ENCODE data around the gene CHGA. TPM values are rescaled to one million over a fixed set of nuclear protein-coding genes. Genes with fewer than 3 reads are reported as not detected.

CHGA gene
- total RNA-seq, 6 donors from 2014 or later, result 0.46 to 0.81 TPM; not detected in 4

GRCh38 chr14:92976268-92976667 lies 53.3 kb downstream of the CHGA start:
- ATAC-seq (ENCODE audit: low FRiP score in 2 of 2), result no peak
- WGBS, 2 donors, result 94 to 100% methylated on average over 2 of the region's 2 CpGs

GRCh38 chr14:92978229-92979021 lies 55.5 kb downstream of the CHGA start:
- Histone ChIP-seq H3K4me3 (no peak overlapping the region), H3K9me3 (peaks cover 6 to 25% (median 21%) of the 10 kb centered on the region in 4 donors), H3K27me3 (no peaks in the 10 kb centered on the region), H3K4me1 (peaks cover 0 to 3% (median 0%) of the 10 kb centered on the region in 4 donors), H3K36me3 (peaks cover 0 to 9% (median 2%) of the 10 kb centered on the region in 4 donors), H3K27ac (no peak overlapping the region)
- DNase-seq (no peak), ATAC-seq (ENCODE audit: low FRiP score in 2 of 2) (no peak)
- 82 to 92% methylated on average over 3 to 4 of the region's 4 CpGs for WGBS, 2 donors
- TF ChIP-seq, protein P1, sequence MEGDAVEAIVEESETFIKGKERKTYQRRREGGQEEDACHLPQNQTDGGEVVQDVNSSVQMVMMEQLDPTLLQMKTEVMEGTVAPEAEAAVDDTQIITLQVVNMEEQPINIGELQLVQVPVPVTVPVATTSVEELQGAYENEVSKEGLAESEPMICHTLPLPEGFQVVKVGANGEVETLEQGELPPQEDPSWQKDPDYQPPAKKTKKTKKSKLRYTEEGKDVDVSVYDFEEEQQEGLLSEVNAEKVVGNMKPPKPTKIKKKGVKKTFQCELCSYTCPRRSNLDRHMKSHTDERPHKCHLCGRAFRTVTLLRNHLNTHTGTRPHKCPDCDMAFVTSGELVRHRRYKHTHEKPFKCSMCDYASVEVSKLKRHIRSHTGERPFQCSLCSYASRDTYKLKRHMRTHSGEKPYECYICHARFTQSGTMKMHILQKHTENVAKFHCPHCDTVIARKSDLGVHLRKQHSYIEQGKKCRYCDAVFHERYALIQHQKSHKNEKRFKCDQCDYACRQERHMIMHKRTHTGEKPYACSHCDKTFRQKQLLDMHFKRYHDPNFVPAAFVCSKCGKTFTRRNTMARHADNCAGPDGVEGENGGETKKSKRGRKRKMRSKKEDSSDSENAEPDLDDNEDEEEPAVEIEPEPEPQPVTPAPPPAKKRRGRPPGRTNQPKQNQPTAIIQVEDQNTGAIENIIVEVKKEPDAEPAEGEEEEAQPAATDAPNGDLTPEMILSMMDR (IDR thresholded peaks at IDR 0.05), result no peak
- TF ChIP-seq POLR2AphosphoS5 (IDR thresholded peaks at IDR 0.05) (no peak), EP300 (IDR thresholded peaks at IDR 0.05) (no peak), POLR2A (IDR thresholded peaks at IDR 0.05) (no peak)

More at GRCh38 chr14:92976268-92976667, 53.3 kb downstream of the CHGA start:
- Histone ChIP-seq H3K4me3 (no peak overlapping the region), H3K36me3 (peaks cover 0 to 3% (median 0%) of the 10 kb centered on the region in 4 donors), H3K4me1 (peaks cover 0 to 10% (median 0%) of the 10 kb centered on the region in 4 donors), H3K27me3 (no peaks in the 10 kb centered on the region), H3K9me3 (peaks cover 6 to 25% (median 21%) of the 10 kb centered on the region in 4 donors), H3K27ac (no peak overlapping the region)
- DNase-seq, result no peak
- TF ChIP-seq POLR2AphosphoS5 (IDR thresholded peaks at IDR 0.05) (no peak), POLR2A (IDR thresholded peaks at IDR 0.05) (no peak), EP300 (IDR thresholded peaks at IDR 0.05) (no peak)
- TF ChIP-seq, protein P1 (IDR thresholded peaks at IDR 0.05), result no peak

- peaks cover 4 to 12% (median 8%) of the 10 kb centered on the region in 4 donors for H3K4me1 ChIP-seq
- no peak overlapping the region for H3K4me3 ChIP-seq
- TF ChIP-seq EP300 (IDR thresholded peaks at IDR 0.05) (no peak), POLR2A (IDR thresholded peaks at IDR 0.05) (no peak), POLR2AphosphoS5 (IDR thresholded peaks at IDR 0.05) (no peak)
- TF ChIP-seq, protein P1 (IDR thresholded peaks at IDR 0.05), result no peak
- 94 to 100% methylated on average over 4 of the region's 4 CpGs for WGBS, 2 donors
- ATAC-seq (ENCODE audit: low FRiP score in 2 of 2), result no peak
- DNase-seq, result no peak
- H3K9me3 ChIP-seq, result peaks cover 6 to 23% (median 17%) of the 10 kb centered on the region in 4 donors
- H3K27me3 ChIP-seq, result no peaks in the 10 kb centered on the region
- no peak overlapping the region for H3K27ac ChIP-seq
- peaks cover 0 to 9% (median 2%) of the 10 kb centered on the region in 4 donors for H3K36me3 ChIP-seq
Measured at GRCh38 chr14:92980866-92981265, 57.9 kb downstream of the CHGA start.

- Histone ChIP-seq H3K9me3 (peaks cover 6 to 15% (median 11%) of the 10 kb centered on the region in 4 donors), H3K27ac (no peak overlapping the region), H3K4me1 (peaks cover 12 to 20% (median 16%) of the 10 kb centered on the region in 4 donors), H3K27me3 (no peaks in the 10 kb centered on the region), H3K36me3 (peaks cover 0 to 9% (median 2%) of the 10 kb centered on the region in 4 donors), H3K4me3 (no peak overlapping the region)
- DNase-seq (no peak), ATAC-seq (ENCODE audit: low FRiP score in 2 of 2) (no peak)
- 97 to 98% methylated on average over 8 of the region's 8 CpGs for WGBS, 2 donors
- TF ChIP-seq POLR2AphosphoS5 (IDR thresholded peaks at IDR 0.05), result no peak
- TF ChIP-seq EP300 (IDR thresholded peaks at IDR 0.05), result no peak
- TF ChIP-seq POLR2A (IDR thresholded peaks at IDR 0.05), result no peak
- TF ChIP-seq, protein P1 (IDR thresholded peaks at IDR 0.05), result no peak
Measured at GRCh38 chr14:92981726-92982125, 58.8 kb downstream of the CHGA start.

Data from upper lobe of left lung (tissue), 6 donors.